ENCODE results near the gene AADACL2.

GRCh38 chr3:151765685-151766084 lies 32.0 kb downstream of the AADACL2 start:
- no peak for TF ChIP-seq CTCF (IDR thresholded peaks at IDR 0.05)
- no peak for TF ChIP-seq POLR2A (IDR thresholded peaks at IDR 0.05)

Measured in prostate gland (tissue), 2 donors.